Smooth muscle cell (in vitro differentiated cells): ENCODE results near the gene ZCCHC8. TPM values are rescaled to one million over a fixed set of nuclear protein-coding genes. Genes with fewer than 3 reads are reported as not detected.

Experiments
- DNase-seq: peaks from one replicate; lab custom pipeline; 2025; ENCODE audit not compliant: unreplicated experiment; lab: John Stamatoyannopoulos, UW
- H2AFZ ChIP-seq: fragments of 200-600 bp; sonication (generic); 2 replicates; pipeline ENCODE4 v1.6.0; 2016; ENCODE audit warnings: antibody characterized with exemption, low read depth, mild to moderate bottlenecking
- H3F3A ChIP-seq: fragments of 200-600 bp; sonication (generic); 2 replicates; pipeline ENCODE4 v1.6.0; 2017; ENCODE audit warnings: antibody characterized with exemption, low read depth
- H3K27ac ChIP-seq: fragments of 200-600 bp; sonication (generic); 2 replicates; pipeline ENCODE4 v1.5.1; 2016; ENCODE audit warnings: low read depth, mild to moderate bottlenecking
- H3K27me3 ChIP-seq: fragments of 200-600 bp; sonication (generic); 2 replicates; pipeline ENCODE4 v1.6.1; 2016; ENCODE audit warnings: low read depth, mild to moderate bottlenecking
- H3K36me3 ChIP-seq: fragments of 200-600 bp; sonication (generic); 2 replicates; pipeline ENCODE4 v1.5.1; 2016; ENCODE audit warnings: low read depth
- H3K4me1 ChIP-seq: fragments of 200-600 bp; sonication (generic); 2 replicates; pipeline ENCODE4 v1.5.1; 2016; ENCODE audit warnings: low read depth
- H3K4me2 ChIP-seq: fragments of 200-600 bp; sonication (generic); 2 replicates; pipeline ENCODE4 v1.6.0; 2016; ENCODE audit warnings: mild to moderate bottlenecking
- H3K4me3 ChIP-seq: fragments of 200-600 bp; sonication (generic); 2 replicates; pipeline ENCODE4 v1.5.1; 2016; ENCODE audit warnings: mild to moderate bottlenecking
- H3K79me2 ChIP-seq: fragments of 200-600 bp; sonication (generic); 2 replicates; pipeline ENCODE4 v1.6.0; 2016; ENCODE audit warnings: low read depth, mild to moderate bottlenecking
- H3K9ac ChIP-seq: fragments of 200-600 bp; sonication (generic); 2 replicates; pipeline ENCODE4 v1.6.0; 2016; ENCODE audit warnings: low read depth
- H3K9me3 ChIP-seq: fragments of 200-600 bp; sonication (generic); replicated peaks from 2 replicates; pipeline ENCODE4 v1.5.1; 2016; ENCODE audit warnings: low read depth
- H4K20me1 ChIP-seq: fragments of 200-600 bp; sonication (generic); 2 replicates; pipeline ENCODE4 v1.6.0; 2016; ENCODE audit warnings: low read depth
- WGBS: methylation state at CpG from one replicate; pipeline ENCODE4 v1.1.7; 2016; ENCODE audit warnings: low lambda C conversion rate; 5-methylcytosine and 5-hydroxymethylcytosine counted together
- polyA plus RNA-seq: library from polyadenylated mRNA; unstranded; fragments of >200 nt; fragmentation: Nextera tagmentation; extraction: Ambion mirVana; gene quantifications from 2 replicates; pipeline ENCODE4 v1.2.1, GENCODE V29; 2016
- total RNA-seq: library from RNA; depleted of rRNA; stranded (reverse); fragments of >200 nt; gene quantifications from 2 replicates; pipeline ENCODE4 v1.2.3, GENCODE V29; 2014
- TF ChIP-seq, protein P1 (sequence below): fragments of 200-600 bp; sonication (generic); IDR thresholded peaks from 2 replicates; pipeline ENCODE4 v1.5.1; 2017; ENCODE audit warnings: borderline replicate concordance, mild to moderate bottlenecking, antibody characterized with exemption; ENCODE audit not compliant: insufficient read depth, poor library complexity, severe bottlenecking

The ZCCHC8 gene
- total and polyA plus RNA-seq, 2 experiments from 2014 or later = 8.8 to 20.6 TPM

GRCh38 chr12:122520676-122521075 is 19.9 kb upstream of the ZCCHC8 start:
- H3K4me1 ChIP-seq = peaks cover 28% of the 10 kb centered on the region
- 96% methylated on average over 4 of the region's 4 CpGs for WGBS
- H3K9me3 ChIP-seq = no peaks in the 10 kb centered on the region
- no peak overlapping the region for H3K9ac ChIP-seq
- DNase-seq = no peak
- H3K79me2 ChIP-seq = peaks cover 85% of the 10 kb centered on the region
- H3K27me3 ChIP-seq = no peaks in the 10 kb centered on the region
- H4K20me1 ChIP-seq = peaks cover 99% of the 10 kb centered on the region
- H3K4me2 ChIP-seq = no peak overlapping the region
- no peak overlapping the region for H2AFZ ChIP-seq
- peaks cover 67% of the 10 kb centered on the region for H3F3A ChIP-seq
- TF ChIP-seq, protein P1, sequence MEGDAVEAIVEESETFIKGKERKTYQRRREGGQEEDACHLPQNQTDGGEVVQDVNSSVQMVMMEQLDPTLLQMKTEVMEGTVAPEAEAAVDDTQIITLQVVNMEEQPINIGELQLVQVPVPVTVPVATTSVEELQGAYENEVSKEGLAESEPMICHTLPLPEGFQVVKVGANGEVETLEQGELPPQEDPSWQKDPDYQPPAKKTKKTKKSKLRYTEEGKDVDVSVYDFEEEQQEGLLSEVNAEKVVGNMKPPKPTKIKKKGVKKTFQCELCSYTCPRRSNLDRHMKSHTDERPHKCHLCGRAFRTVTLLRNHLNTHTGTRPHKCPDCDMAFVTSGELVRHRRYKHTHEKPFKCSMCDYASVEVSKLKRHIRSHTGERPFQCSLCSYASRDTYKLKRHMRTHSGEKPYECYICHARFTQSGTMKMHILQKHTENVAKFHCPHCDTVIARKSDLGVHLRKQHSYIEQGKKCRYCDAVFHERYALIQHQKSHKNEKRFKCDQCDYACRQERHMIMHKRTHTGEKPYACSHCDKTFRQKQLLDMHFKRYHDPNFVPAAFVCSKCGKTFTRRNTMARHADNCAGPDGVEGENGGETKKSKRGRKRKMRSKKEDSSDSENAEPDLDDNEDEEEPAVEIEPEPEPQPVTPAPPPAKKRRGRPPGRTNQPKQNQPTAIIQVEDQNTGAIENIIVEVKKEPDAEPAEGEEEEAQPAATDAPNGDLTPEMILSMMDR = no peak
- no peak overlapping the region for H3K4me3 ChIP-seq
- peaks cover 46% of the 10 kb centered on the region for H3K36me3 ChIP-seq
- no peak overlapping the region for H3K27ac ChIP-seq

- Histone ChIP-seq H3K79me2 (peaks cover 86% of the 10 kb centered on the region), H3K9me3 (no peaks in the 10 kb centered on the region), H4K20me1 (peaks cover 100% of the 10 kb centered on the region), H3K36me3 (peaks cover 57% of the 10 kb centered on the region), H3K4me3 (no peak overlapping the region), H3K4me2 (no peak overlapping the region), H2AFZ (no peak overlapping the region), H3K27me3 (no peaks in the 10 kb centered on the region), H3F3A (peaks cover 66% of the 10 kb centered on the region), H3K27ac (peak overlapping the region; percentile 74), H3K9ac (no peak overlapping the region), H3K4me1 (peaks cover 23% of the 10 kb centered on the region)
- TF ChIP-seq, protein P1 = no peak
- WGBS = 97% methylated on average over 1 of the region's 1 CpG
- DNase-seq = no peak
Measured at GRCh38 chr12:122519418-122519817, 18.7 kb upstream of the ZCCHC8 start.

GRCh38 chr12:122518908-122519307 is 18.2 kb upstream of the ZCCHC8 start:
- Histone ChIP-seq H3K36me3 (peaks cover 58% of the 10 kb centered on the region), H4K20me1 (peaks cover 100% of the 10 kb centered on the region), H3K27me3 (no peaks in the 10 kb centered on the region), H3K9me3 (no peaks in the 10 kb centered on the region), H2AFZ (no peak overlapping the region), H3K4me1 (peaks cover 18% of the 10 kb centered on the region), H3K27ac (peak overlapping the region; percentile 74), H3K9ac (no peak overlapping the region), H3K79me2 (peaks cover 86% of the 10 kb centered on the region), H3K4me2 (peak overlapping the region; percentile 6), H3K4me3 (no peak overlapping the region), H3F3A (peaks cover 64% of the 10 kb centered on the region)
- 85% methylated on average over 1 of the region's 1 CpG for WGBS
- DNase-seq = no peak
- TF ChIP-seq, protein P1 = no peak

- H2AFZ ChIP-seq = no peak overlapping the region
- peaks cover 81% of the 10 kb centered on the region for H3K79me2 ChIP-seq
- peak overlapping the region; percentile 44 for H3K4me2 ChIP-seq
- TF ChIP-seq, protein P1 = no peak
- H3K9me3 ChIP-seq = no peaks in the 10 kb centered on the region
- H3K4me1 ChIP-seq = peaks cover 7% of the 10 kb centered on the region
- WGBS = 6% methylated on average over 5 of the region's 5 CpGs
- no peak overlapping the region for H3K9ac ChIP-seq
- no peak overlapping the region for H3K4me3 ChIP-seq
- no peaks in the 10 kb centered on the region for H3K27me3 ChIP-seq
- peak; percentile 16 for DNase-seq
- peaks cover 100% of the 10 kb centered on the region for H4K20me1 ChIP-seq
- H3F3A ChIP-seq = peaks cover 61% of the 10 kb centered on the region
- peaks cover 62% of the 10 kb centered on the region for H3K36me3 ChIP-seq
- H3K27ac ChIP-seq = peak overlapping the region; percentile 74
Measured at GRCh38 chr12:122517877-122518276, 17.1 kb upstream of the ZCCHC8 start.
